IPS-18a (cell line): ENCODE data around the gene AP1S1.
A peak's percentile ranks its signal among the peaks of the same experiment; 100 is the strongest.

ENCODE experiments used
- H3K27ac ChIP-seq: one replicate; pipeline ENCODE4 v1.5.1; 2013; ENCODE audit warnings: low read length
- H3K27me3 ChIP-seq: one replicate; pipeline ENCODE4 v1.6.1; 2013; ENCODE audit warnings: mild to moderate bottlenecking, low read length; ENCODE audit not compliant: control insufficient read depth, insufficient read depth
- H3K36me3 ChIP-seq: one replicate; pipeline ENCODE4 v1.6.1; 2013; ENCODE audit warnings: low read depth, low read length; ENCODE audit not compliant: control insufficient read depth
- H3K4me1 ChIP-seq: one replicate; pipeline ENCODE4 v1.6.1; 2013; ENCODE audit warnings: low read depth, low read length; ENCODE audit not compliant: control insufficient read depth
- H3K4me3 ChIP-seq: one replicate; pipeline ENCODE4 v1.5.1; 2013; ENCODE audit warnings: low read length
- H3K9ac ChIP-seq: one replicate; pipeline ENCODE4 v1.6.1; 2013; ENCODE audit warnings: mild to moderate bottlenecking, low read length, moderate library complexity
- H3K9me3 ChIP-seq: one replicate; pipeline ENCODE4 v1.6.1; 2013; ENCODE audit warnings: low read depth, low read length; ENCODE audit not compliant: control insufficient read depth

The AP1S1 gene

GRCh38 chr7:101140339-101140699 is 14.0 kb upstream of the AP1S1 start:
- Histone ChIP-seq H3K27ac (no peak overlapping the region), H3K9ac (no peak overlapping the region)

GRCh38 chr7:101140746-101141382 is 13.4 kb upstream of the AP1S1 start:
- H3K9ac ChIP-seq = no peak overlapping the region
- no peaks in the 10 kb centered on the region for H3K36me3 ChIP-seq
- H3K27ac ChIP-seq = no peak overlapping the region
- no peaks in the 10 kb centered on the region for H3K9me3 ChIP-seq
- H3K4me1 ChIP-seq = no peaks in the 10 kb centered on the region
- no peak overlapping the region for H3K4me3 ChIP-seq
- no peaks in the 10 kb centered on the region for H3K27me3 ChIP-seq

More at GRCh38 chr7:101140339-101140699, 14.0 kb upstream of the AP1S1 start:
- Histone ChIP-seq H3K27me3 (no peaks in the 10 kb centered on the region), H3K4me3 (no peak overlapping the region), H3K36me3 (no peaks in the 10 kb centered on the region), H3K9me3 (no peaks in the 10 kb centered on the region), H3K4me1 (no peaks in the 10 kb centered on the region)

GRCh38 chr7:101151908-101152651 is 2.2 kb upstream of the AP1S1 start:
- H3K27ac ChIP-seq = no peak overlapping the region
- H3K4me1 ChIP-seq = peaks cover 13% of the 10 kb centered on the region
- no peak overlapping the region for H3K4me3 ChIP-seq
- no peak overlapping the region for H3K9ac ChIP-seq
- no peaks in the 10 kb centered on the region for H3K9me3 ChIP-seq
- peaks cover 8% of the 10 kb centered on the region for H3K27me3 ChIP-seq
- no peaks in the 10 kb centered on the region for H3K36me3 ChIP-seq

- no peaks in the 10 kb centered on the region for H3K9me3 ChIP-seq
- H3K36me3 ChIP-seq = no peaks in the 10 kb centered on the region
- H3K9ac ChIP-seq = peak overlapping the region; percentile 64
- peaks cover 13% of the 10 kb centered on the region for H3K4me1 ChIP-seq
- H3K27ac ChIP-seq = no peak overlapping the region
- peaks cover 8% of the 10 kb centered on the region for H3K27me3 ChIP-seq
- H3K4me3 ChIP-seq = peak overlapping the region; percentile 82
These were observed 422 bp downstream of the AP1S1 start for GRCh38 chr7:101154693-101155102.

GRCh38 chr7:101155303-101155702 is 1.0 kb downstream of the AP1S1 start:
- Histone ChIP-seq H3K27ac (no peak overlapping the region), H3K4me1 (peaks cover 13% of the 10 kb centered on the region), H3K9me3 (no peaks in the 10 kb centered on the region), H3K27me3 (peaks cover 8% of the 10 kb centered on the region), H3K36me3 (no peaks in the 10 kb centered on the region), H3K4me3 (peak overlapping the region; percentile 82), H3K9ac (peak overlapping the region; percentile 64)

GRCh38 chr7:101156277-101156676 is 2.0 kb downstream of the AP1S1 start:
- no peaks in the 10 kb centered on the region for H3K9me3 ChIP-seq
- H3K27me3 ChIP-seq = peaks cover 10% of the 10 kb centered on the region
- H3K27ac ChIP-seq = no peak overlapping the region
- H3K4me3 ChIP-seq = no peak overlapping the region
- H3K4me1 ChIP-seq = peaks cover 17% of the 10 kb centered on the region
- H3K9ac ChIP-seq = no peak overlapping the region
- no peaks in the 10 kb centered on the region for H3K36me3 ChIP-seq

- no peaks in the 10 kb centered on the region for H3K36me3 ChIP-seq
- no peak overlapping the region for H3K9ac ChIP-seq
- H3K4me1 ChIP-seq = peaks cover 22% of the 10 kb centered on the region
These were observed 2.8 kb downstream of the AP1S1 start for GRCh38 chr7:101156866-101157589.

GRCh38 chr7:101159696-101160674 is 5.7 kb downstream of the AP1S1 start:
- Histone ChIP-seq H3K27ac (no peak overlapping the region), H3K4me3 (no peak overlapping the region), H3K4me1 (peaks cover 32% of the 10 kb centered on the region), H3K36me3 (no peaks in the 10 kb centered on the region), H3K9me3 (no peaks in the 10 kb centered on the region), H3K27me3 (peaks cover 29% of the 10 kb centered on the region), H3K9ac (no peak overlapping the region)

More at GRCh38 chr7:101156866-101157589, 2.8 kb downstream of the AP1S1 start:
- Histone ChIP-seq H3K27me3 (peaks cover 18% of the 10 kb centered on the region), H3K27ac (no peak overlapping the region), H3K4me3 (no peak overlapping the region), H3K9me3 (no peaks in the 10 kb centered on the region)

- Histone ChIP-seq H3K9me3 (no peaks in the 10 kb centered on the region), H3K27me3 (peaks cover 37% of the 10 kb centered on the region), H3K4me1 (peaks cover 30% of the 10 kb centered on the region), H3K27ac (no peak overlapping the region), H3K4me3 (no peak overlapping the region), H3K36me3 (no peaks in the 10 kb centered on the region), H3K9ac (no peak overlapping the region)
These were observed 6.6 kb downstream of the AP1S1 start for GRCh38 chr7:101160910-101161309.

GRCh38 chr7:101161692-101162471 is 7.6 kb downstream of the AP1S1 start:
- Histone ChIP-seq H3K9ac (peak overlapping the region; percentile 46), H3K4me1 (peaks cover 28% of the 10 kb centered on the region), H3K4me3 (peak overlapping the region; percentile 58), H3K27ac (no peak overlapping the region), H3K36me3 (no peaks in the 10 kb centered on the region), H3K27me3 (peaks cover 43% of the 10 kb centered on the region), H3K9me3 (no peaks in the 10 kb centered on the region)
